ENCODE results near the gene ARRDC2.

DNA sequence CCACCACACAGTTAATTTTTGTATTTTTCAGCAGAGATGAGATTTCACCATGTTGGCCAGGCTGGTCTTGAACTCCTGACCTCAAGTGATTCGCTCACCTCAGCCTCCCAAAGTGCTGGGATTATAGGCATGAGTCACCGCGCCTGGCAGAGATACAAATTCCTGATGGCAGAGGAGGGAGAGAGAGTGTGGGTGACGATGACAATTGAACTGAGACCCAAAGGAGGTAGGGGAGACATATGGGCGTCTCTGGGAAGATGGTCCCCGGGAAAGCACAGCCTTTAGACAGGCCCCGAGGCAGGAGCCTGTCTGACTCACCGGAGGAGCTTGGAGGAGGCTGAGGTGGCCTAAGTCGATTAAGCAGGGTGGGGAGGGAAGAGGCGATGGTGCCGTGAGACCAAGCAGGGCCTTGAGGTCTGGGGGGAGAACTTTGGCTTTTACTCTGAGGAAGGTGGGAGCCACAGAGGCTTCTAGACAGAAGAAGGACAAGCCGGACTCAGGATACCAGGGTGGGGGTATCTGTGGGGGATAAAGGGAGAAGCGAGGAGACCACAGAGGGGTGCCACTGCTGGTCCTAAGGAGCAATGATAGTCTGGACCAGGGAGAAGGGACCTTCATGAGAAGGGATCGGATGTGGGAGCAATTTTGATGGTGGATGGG is 38.2 kb downstream of the ARRDC2 start:
- no peak for TF ChIP-seq POLR2A (IDR thresholded peaks at IDR 0.05)
- TF ChIP-seq, protein P1, sequence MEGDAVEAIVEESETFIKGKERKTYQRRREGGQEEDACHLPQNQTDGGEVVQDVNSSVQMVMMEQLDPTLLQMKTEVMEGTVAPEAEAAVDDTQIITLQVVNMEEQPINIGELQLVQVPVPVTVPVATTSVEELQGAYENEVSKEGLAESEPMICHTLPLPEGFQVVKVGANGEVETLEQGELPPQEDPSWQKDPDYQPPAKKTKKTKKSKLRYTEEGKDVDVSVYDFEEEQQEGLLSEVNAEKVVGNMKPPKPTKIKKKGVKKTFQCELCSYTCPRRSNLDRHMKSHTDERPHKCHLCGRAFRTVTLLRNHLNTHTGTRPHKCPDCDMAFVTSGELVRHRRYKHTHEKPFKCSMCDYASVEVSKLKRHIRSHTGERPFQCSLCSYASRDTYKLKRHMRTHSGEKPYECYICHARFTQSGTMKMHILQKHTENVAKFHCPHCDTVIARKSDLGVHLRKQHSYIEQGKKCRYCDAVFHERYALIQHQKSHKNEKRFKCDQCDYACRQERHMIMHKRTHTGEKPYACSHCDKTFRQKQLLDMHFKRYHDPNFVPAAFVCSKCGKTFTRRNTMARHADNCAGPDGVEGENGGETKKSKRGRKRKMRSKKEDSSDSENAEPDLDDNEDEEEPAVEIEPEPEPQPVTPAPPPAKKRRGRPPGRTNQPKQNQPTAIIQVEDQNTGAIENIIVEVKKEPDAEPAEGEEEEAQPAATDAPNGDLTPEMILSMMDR (IDR thresholded peaks at IDR 0.05), result no peak

Measured in adrenal gland (tissue), 5 donors.